ENCODE measurements around the gene DES. TPM values are rescaled to one million over a fixed set of nuclear protein-coding genes. Genes with fewer than 3 reads are reported as not detected.

The DES gene
- total and polyA plus RNA-seq, 2 donors (not counting 3 experiments of a cell fraction or from before 2014, with no cell fraction given): not detected

- Histone ChIP-seq H3K4me2 (ENCODE audit: insufficient read depth, low read length) (no peak overlapping the region), H3K79me2 (ENCODE audit: control insufficient read depth, insufficient read depth, low read length) (no peaks in the 10 kb centered on the region), H3K4me1 (ENCODE audit: control insufficient read depth, extremely low read depth, insufficient read depth, low read length) (peaks cover 2% of the 10 kb centered on the region), H3K9me1 (replicated peaks; ENCODE audit: control insufficient read depth, extremely low read depth, insufficient read depth, low read length) (no peaks in the 10 kb centered on the region), H3K4me3 (replicated peaks in 1 of 3; ENCODE audit: insufficient read depth in 1 of 3, low read depth in 1 of 3, low read length in 3 of 3) (no peak overlapping the region), H3K27me3 (ENCODE audit: control insufficient read depth in 2 of 2, insufficient read depth in 2 of 2, low read length in 2 of 2) (peaks cover 0 to 1% of the 10 kb centered on the region in 2 experiments), H3K9me3 (replicated peaks; ENCODE audit: control insufficient read depth, insufficient read depth, low read length) (no peaks in the 10 kb centered on the region), H3K27ac (ENCODE audit: insufficient read depth, low read depth, low read length) (no peak overlapping the region), H3K9ac (replicated peaks; ENCODE audit: extremely low read depth, insufficient read depth, low read length) (no peak overlapping the region), H2AFZ (ENCODE audit: low read depth, low read length) (no peak overlapping the region), H3K36me3 (ENCODE audit: control insufficient read depth in 2 of 2, extremely low read depth in 1 of 2, insufficient read depth in 2 of 2, low read length in 2 of 2) (no peaks in the 10 kb centered on the region), H4K20me1 (replicated peaks; ENCODE audit: control insufficient read depth, extremely low read depth, insufficient read depth, low read length) (no peaks in the 10 kb centered on the region)
- no TSS peak for BruUV-seq (replicated peaks)
- FAIRE-seq (no peak), DNase-seq (ENCODE audit: low read depth, low spot score) (no peak)
- dilution Hi-C loops (cut with MboI; ENCODE audit: extremely low pct_ligation_motif_present, low sequenced_read_pairs): no loop called here
- TF ChIP-seq EZH2 (IDR thresholded peaks at IDR 0.05; ENCODE audit: borderline replicate concordance, low read depth, low read length, severe bottlenecking): no peak
- TF ChIP-seq POLR2AphosphoS5 (IDR thresholded peaks at IDR 0.05; ENCODE audit: insufficient read depth, low read depth, low read length): no peak
- no peak for TF ChIP-seq POLR2A (IDR thresholded peaks at IDR 0.05; ENCODE audit: low read depth, low read length)
- no peak for TF ChIP-seq JUN (IDR thresholded peaks at IDR 0.05; ENCODE audit: borderline replicate concordance, insufficient read depth, insufficient read length, low read depth)
- TF ChIP-seq GATA2 (IDR thresholded peaks at IDR 0.05; ENCODE audit: insufficient read depth, insufficient read length, low read depth, low read length): no peak
- TF ChIP-seq, protein P1, sequence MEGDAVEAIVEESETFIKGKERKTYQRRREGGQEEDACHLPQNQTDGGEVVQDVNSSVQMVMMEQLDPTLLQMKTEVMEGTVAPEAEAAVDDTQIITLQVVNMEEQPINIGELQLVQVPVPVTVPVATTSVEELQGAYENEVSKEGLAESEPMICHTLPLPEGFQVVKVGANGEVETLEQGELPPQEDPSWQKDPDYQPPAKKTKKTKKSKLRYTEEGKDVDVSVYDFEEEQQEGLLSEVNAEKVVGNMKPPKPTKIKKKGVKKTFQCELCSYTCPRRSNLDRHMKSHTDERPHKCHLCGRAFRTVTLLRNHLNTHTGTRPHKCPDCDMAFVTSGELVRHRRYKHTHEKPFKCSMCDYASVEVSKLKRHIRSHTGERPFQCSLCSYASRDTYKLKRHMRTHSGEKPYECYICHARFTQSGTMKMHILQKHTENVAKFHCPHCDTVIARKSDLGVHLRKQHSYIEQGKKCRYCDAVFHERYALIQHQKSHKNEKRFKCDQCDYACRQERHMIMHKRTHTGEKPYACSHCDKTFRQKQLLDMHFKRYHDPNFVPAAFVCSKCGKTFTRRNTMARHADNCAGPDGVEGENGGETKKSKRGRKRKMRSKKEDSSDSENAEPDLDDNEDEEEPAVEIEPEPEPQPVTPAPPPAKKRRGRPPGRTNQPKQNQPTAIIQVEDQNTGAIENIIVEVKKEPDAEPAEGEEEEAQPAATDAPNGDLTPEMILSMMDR (IDR thresholded peaks at IDR 0.05; ENCODE audit: extremely low read depth in 1 of 2, insufficient read depth in 1 of 2, low read depth in 1 of 2, low read length in 2 of 2): no peak
- TF ChIP-seq, protein P2, sequence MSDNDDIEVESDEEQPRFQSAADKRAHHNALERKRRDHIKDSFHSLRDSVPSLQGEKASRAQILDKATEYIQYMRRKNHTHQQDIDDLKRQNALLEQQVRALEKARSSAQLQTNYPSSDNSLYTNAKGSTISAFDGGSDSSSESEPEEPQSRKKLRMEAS (IDR thresholded peaks at IDR 0.05; ENCODE audit: insufficient read depth, insufficient read length): no peak
- no peak for TF ChIP-seq MYC (IDR thresholded peaks at IDR 0.05; ENCODE audit: low read depth, low read length)
- no peak for TF ChIP-seq FOS (IDR thresholded peaks at IDR 0.05; ENCODE audit: borderline replicate concordance, insufficient read depth, low read length)
- intact Hi-C loops (cut with micrococcal nuclease): no loop called here
- CTCF ChIA-PET: interaction anchor here (0.7 to 5.7 kb wide), 7 partner anchors 15 to 123 kb away, joined by 3 to 329 read pairs (median 4); partner anchors contain the start of gene DNPEP
- POLR2A ChIA-PET: interaction anchor here (0.9 kb wide), 1 partner anchor 94 kb away, joined by 3 read pairs; the partner anchor contains the start of gene GMPPA
Observed at GRCh38 chr2:219404954-219405353, 13.2 kb upstream of the DES start.
